GM19193 (cell line): ENCODE data around the gene R3HDM4.

Source experiments
- POLR2A ChIP-seq: IDR thresholded peaks from 4 replicates; pipeline ENCODE4 v1.6.1; 2011; ENCODE audit not compliant: insufficient read depth, insufficient read length; ENCODE audit errors: extremely low read depth

R3HDM4 gene

DNA sequence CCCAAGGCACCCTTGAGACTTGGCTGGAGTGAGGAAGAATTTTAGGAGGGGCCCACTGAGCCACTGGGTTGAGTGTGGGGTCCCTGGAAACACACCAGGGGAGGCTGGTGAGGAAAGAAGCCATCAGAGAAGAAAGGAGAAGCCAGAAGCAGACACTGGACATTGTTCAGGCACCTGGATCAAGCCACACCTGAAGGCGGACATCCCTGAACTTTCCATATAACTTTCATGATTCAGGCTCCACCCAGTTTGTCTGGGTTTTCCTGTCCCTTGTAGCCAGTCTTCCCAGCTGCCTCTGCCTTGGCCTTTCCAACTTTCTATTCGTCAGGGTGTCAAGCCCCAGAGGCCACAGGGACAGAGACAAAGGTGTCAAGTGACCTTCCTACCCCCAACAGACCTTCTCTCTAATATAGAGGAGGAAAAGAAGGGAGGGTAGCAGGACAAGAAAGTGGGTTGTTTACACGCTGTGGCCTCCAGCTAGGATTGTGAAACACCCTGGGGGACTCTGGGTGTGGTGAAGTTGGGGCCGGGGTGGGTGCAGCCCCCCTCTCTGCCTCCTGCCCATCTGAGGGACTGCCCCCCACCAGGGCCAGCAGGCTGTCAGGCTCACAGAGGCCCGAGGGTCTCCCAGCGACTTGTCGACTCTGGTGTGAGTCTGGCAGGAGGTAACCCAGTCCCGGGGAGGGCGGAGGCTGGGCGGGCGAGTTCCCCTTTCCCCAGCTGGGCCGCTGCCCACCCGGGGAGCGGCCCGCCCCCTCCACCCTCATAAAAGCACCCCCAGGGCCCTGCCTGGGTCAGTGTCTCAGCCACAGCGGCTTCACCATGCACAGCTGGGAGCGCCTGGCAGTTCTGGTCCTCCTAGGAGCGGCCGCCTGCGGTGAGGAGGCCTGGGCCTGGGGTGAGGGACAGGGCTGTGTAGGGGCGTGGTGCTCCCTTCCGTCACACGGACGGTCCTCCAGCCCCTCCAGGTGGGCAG is 53.9 kb downstream of the R3HDM4 start, which contains the start of gene CFD:
TSS of gene CFD (plus strand) at position 797 of the 976 bp plus-strand sequence. CDS start at position 823, 26 bp downstream.
- no peak for TF ChIP-seq POLR2A

DNA sequence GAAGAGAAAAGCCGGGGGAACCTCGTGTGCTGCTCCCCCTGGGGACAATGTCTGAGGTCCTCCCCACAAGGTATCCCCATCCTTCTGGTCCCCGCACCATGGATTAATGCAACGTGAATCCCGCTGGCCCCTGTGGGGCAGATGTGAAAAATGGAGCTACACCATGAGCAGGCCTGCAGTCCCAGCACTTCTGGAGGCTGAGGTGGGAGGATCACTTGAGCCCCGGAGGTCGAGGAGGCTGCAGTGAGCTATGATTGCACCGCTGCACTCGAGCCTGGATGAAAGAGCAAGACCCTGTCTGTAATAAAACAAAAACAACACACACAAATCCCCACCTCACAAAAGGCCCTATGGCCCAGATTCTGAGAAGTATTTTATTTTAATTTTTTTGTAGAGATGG is 54.7 kb downstream of the R3HDM4 start:
- no peak for TF ChIP-seq POLR2A

DNA sequence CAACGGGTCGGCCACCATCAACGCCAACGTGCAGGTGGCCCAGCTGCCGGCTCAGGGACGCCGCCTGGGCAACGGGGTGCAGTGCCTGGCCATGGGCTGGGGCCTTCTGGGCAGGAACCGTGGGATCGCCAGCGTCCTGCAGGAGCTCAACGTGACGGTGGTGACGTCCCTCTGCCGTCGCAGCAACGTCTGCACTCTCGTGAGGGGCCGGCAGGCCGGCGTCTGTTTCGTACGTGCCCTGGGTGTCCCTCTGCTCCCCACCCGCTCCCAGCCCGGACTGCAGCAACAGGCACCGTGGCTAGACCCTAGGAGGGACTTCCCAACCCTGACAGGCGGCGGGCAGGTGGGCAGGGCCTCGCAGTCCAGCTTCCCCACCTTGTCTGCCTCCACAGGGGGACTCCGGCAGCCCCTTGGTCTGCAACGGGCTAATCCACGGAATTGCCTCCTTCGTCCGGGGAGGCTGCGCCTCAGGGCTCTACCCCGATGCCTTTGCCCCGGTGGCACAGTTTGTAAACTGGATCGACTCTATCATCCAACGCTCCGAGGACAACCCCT is 57.4 kb downstream of the R3HDM4 start:
- TF ChIP-seq POLR2A: no peak

DNA sequence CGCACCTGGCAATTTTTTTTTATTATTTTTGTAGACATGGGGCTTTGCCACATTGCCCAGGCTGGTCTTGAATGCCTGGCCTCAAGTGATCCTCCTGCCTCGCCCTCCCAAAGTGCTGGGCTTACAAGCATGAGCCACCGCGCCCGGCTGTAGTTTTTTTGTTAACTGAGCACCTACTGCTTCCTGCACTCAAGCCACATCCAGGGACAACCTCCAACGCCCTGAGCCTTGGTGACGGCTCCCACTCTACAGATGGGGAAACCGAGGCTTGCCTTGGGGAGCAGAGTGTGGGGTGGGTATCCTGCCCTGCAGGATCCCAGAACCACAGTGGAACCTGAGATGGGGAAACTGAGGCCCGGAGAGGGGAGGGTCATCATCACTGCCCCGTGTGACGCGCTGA is 57.9 kb downstream of the R3HDM4 start:
- no peak for TF ChIP-seq POLR2A

DNA sequence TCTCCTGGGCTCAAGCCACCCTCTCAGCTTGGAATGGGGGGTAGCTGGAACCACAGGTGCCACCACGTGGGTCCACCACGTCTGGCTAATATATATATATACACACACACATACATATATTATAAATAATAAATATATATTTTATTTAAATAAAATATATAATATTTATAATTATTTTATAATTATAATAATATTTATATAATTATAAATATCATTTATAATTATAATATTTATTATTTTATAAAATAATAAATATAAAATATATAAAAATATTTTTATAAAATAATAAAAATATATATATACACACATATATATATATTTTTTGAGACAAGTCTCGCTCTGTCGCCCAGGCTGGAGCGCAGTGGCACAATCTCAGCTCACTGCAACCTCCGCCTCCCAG is 58.5 kb downstream of the R3HDM4 start:
- no peak for TF ChIP-seq POLR2A

DNA sequence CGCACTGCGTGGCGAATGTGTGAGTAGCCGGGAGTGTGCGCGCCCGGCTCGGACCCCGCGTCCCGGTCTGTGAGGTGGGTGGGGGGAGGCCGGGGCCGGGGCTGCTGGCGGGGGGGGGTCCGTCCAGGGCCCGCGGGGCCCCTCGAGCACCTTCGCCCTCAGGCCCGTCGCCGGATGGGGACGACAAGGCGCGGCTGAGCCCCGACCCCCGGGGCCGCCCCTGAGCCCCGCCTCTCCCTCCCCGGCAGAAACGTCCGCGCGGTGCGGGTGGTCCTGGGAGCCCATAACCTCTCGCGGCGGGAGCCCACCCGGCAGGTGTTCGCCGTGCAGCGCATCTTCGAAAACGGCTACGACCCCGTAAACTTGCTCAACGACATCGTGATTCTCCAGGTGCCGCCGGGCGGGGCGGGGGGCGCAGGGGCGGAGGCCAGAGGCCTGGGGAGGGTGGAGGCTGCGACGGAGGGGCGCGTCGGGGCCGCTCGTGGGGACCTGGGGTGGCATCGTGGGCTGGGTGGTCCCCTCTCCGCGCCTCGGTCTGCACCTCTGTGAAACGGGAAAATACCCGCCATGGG is 59.9 kb downstream of the R3HDM4 start:
- no peak for TF ChIP-seq POLR2A

DNA sequence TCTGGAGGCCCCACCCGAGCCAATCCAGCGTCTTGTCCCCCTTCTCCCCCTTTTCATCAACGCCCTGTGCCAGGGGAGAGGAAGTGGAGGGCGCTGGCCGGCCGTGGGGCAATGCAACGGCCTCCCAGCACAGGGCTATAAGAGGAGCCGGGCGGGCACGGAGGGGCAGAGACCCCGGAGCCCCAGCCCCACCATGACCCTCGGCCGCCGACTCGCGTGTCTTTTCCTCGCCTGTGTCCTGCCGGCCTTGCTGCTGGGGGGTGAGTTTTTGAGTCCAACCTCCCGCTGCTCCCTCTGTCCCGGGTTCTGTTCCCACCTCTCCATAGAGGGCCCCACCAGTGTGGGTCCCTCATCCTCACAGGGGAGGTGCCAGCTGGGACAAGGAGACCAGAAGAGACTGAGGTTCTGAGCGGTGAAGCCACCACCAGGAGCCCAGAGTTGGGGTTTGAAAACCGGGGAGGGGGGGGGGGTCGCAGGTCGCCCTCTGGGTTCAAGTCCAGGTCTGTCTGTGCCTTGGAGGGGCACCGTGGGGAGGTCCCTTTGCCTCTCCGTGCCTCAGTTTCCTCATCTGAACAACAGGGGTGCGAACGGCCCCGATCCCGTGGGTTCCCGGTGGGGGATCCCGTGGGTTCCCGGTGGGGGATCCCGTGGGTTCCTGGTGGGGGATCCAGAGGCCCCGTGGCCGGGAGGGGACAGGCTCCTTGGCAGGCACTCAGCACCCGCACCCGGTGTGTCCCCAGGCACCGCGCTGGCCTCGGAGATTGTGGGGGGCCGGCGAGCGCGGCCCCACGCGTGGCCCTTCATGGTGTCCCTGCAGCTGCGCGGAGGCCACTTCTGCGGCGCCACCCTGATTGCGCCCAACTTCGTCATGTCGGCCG is 60.6 kb downstream of the R3HDM4 start, which contains the start of gene ELANE:
TSS of gene ELANE (plus strand) at position 168 of the 878 bp plus-strand sequence. CDS start at position 194, 26 bp downstream.
- TF ChIP-seq POLR2A: no peak

DNA sequence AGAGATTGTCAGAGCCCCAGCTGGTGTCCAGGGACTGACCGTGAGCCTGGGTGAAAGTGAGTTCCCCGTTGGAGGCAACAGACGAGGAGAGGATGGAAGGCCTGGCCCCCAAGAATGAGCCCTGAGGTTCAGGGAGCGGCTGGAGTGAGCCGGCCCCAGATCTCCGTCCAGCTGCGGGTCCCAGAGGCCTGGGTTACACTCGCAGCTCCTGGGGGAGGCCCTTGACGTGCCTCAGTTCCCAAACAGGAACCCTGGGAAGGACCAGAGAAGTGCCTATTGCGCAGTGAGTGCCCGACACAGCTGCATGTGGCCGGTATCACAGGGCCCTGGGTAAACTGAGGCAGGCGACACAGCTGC is 62.1 kb downstream of the R3HDM4 start:
- no peak for TF ChIP-seq POLR2A

DNA sequence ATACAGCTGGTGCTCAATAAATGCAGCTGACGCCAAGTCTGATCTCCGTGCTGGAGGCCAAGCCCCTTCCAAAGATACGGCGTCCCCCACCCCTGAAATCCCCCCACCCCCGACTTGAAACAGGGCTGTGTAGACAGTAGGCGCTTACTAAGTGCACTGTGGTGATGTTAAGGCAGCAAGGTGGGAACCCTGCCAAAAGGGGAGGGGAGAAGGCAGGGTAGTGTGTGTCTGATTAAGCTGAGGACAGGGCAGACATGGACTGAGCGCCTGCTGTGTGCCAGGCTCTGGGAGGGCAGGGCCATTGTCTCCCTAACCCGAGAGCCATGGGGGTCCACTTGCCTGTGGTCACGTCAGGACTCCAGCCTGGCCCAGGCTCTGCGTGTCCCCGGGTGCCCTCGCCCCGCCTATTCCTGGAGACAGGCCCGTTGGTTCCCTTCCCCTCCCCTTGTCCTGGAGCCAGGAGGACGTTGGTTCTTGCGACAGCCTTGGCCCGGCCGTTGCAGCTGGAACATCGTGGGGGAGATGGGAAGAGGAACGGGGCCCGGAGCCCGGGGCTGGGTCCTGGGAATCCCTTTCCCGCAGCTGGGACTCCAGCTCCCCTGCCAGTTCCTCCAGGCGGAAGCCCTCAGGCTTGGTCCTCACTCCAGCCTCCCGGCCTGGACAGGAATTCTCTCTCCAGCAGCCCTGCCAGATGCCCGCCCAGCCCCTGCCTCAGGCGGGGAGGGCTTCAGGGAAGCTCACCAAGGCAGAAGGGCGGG is 62.6 kb downstream of the R3HDM4 start:
- no peak for TF ChIP-seq POLR2A

DNA sequence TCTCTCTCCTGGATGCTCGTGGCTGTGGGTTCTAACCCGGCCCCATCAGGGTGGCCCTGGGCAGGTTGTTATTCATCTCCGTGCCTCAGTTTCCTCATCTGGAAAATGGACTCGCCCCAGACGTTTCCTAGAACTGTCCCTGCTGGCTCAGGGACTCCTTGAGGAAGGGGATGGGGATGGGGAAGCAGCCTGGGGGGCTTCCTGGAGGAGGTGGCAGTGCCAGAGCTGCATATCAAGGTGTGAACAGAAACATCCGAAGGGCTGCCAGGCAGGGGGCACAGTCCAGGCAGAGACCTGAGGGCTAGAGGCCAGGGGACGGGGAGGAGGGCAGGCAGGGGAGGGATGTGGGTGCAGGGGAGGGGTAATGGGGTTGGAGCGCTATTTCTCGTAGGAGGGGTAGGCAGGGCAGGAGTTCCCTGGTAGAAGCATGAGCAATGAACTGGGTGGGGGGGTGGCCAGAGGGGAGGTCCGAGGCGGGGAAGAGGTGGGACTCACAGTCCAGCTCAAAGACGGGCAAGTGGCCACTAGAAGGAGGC is 64.6 kb downstream of the R3HDM4 start:
- TF ChIP-seq POLR2A: no peak
